ENCODE measurements around the gene LPCAT3. TPM values are rescaled to one million over a fixed set of nuclear protein-coding genes. Genes with fewer than 3 reads are reported as not detected.

Gene LPCAT3
- total and polyA plus RNA-seq, 8 donors: 15.0 to 116 (median 48.2) TPM

DNA sequence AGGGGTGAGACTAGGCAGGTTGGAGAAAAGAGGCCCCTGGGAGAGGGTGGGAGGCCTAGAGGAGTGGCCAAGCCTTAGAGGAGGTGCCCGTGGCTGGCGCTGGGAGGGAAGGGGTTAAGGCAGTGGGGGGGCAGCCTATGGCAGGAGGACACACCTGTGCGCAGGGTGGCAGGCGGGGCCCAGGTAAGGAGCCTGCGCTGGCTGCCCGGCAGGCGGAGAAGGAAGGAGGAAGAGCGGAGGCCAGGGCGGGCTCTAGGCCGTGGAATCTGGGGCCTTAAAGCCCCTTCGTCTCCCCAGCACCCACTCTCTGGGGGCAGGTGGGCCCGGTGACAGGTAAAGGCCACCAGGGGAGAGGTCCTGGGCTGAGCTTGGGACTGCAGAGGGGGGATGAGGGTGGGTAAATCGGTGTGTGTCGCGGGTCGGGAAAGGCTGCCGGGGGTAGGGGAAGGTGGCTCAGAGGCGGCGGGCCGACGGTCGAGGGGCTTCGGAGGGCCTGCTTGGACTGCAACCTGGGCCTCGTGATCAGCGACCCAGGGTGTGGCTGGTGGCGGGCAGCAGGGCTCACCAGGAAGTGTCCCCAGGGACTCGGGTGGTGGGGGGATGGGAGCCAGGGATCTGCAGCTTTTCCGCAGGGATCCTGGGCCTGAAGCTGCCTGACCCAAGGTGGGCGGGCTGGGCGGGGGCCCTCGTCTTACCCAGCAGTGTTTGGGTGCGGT, 55.1 kb downstream of the LPCAT3 start:
- Histone ChIP-seq H3K9me3 (no peaks in the 10 kb centered on the region), H3K4me3 (peak overlapping the region; percentile 47 to 68 (median 58)), H3K36me3 (peaks cover 30 to 42% (median 38%) of the 10 kb centered on the region in 4 donors), H3K27ac (peak overlapping the region; percentile 93 to 97 (median 96)), H3K27me3 (no peaks in the 10 kb centered on the region), H3K4me1 (peaks cover 64 to 89% (median 70%) of the 10 kb centered on the region in 4 donors)
- TF ChIP-seq, protein P1, sequence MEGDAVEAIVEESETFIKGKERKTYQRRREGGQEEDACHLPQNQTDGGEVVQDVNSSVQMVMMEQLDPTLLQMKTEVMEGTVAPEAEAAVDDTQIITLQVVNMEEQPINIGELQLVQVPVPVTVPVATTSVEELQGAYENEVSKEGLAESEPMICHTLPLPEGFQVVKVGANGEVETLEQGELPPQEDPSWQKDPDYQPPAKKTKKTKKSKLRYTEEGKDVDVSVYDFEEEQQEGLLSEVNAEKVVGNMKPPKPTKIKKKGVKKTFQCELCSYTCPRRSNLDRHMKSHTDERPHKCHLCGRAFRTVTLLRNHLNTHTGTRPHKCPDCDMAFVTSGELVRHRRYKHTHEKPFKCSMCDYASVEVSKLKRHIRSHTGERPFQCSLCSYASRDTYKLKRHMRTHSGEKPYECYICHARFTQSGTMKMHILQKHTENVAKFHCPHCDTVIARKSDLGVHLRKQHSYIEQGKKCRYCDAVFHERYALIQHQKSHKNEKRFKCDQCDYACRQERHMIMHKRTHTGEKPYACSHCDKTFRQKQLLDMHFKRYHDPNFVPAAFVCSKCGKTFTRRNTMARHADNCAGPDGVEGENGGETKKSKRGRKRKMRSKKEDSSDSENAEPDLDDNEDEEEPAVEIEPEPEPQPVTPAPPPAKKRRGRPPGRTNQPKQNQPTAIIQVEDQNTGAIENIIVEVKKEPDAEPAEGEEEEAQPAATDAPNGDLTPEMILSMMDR (IDR thresholded peaks at IDR 0.05): peak in 3 of 7 experiments; percentile 12 to 39 (median 25)
- TF ChIP-seq EP300 (IDR thresholded peaks at IDR 0.05): no peak
- peak in 2 of 3 donors; percentile 94 to 97 for TF ChIP-seq POLR2AphosphoS5 (IDR thresholded peaks at IDR 0.05)
- TF ChIP-seq POLR2A (IDR thresholded peaks at IDR 0.05): peak in 3 of 4 donors; percentile 52 to 99 (median 93)
- WGBS, 5 donors: 27 to 50% (median 33%) methylated on average over 24 to 32 of the region's 32 CpGs
- intact Hi-C loops (cut with DNase I; ENCODE audit: low total_unique reads): no loop called here
- DNase-seq: peak; percentile 95 to 97

- Histone ChIP-seq H3K4me3 (peak overlapping the region; percentile 47 to 68 (median 58)), H3K27me3 (no peaks in the 10 kb centered on the region), H3K9me3 (no peaks in the 10 kb centered on the region), H3K4me1 (peaks cover 65 to 89% (median 66%) of the 10 kb centered on the region in 4 donors), H3K36me3 (peaks cover 23 to 41% (median 36%) of the 10 kb centered on the region in 4 donors), H3K27ac (peak overlapping the region; percentile 93 to 97 (median 96))
- DNase-seq: peak; percentile 86 to 91
- WGBS, 5 donors: 22 to 53% (median 29%) methylated on average over 19 to 25 of the region's 25 CpGs
- intact Hi-C loops (cut with DNase I; ENCODE audit: low total_unique reads): no loop called here
- TF ChIP-seq POLR2A (IDR thresholded peaks at IDR 0.05) (peak in 1 of 4 donors; percentile 79), EP300 (IDR thresholded peaks at IDR 0.05) (no peak), POLR2AphosphoS5 (IDR thresholded peaks at IDR 0.05) (peak in 2 of 3 donors; percentile 94 to 95)
These were observed 55.8 kb downstream of the LPCAT3 start for GRCh38 chr12:6962285-6963015.

GRCh38 chr12:6961695-6962284, 56.5 kb downstream of the LPCAT3 start:
- Histone ChIP-seq H3K4me1 (peaks cover 60 to 89% (median 61%) of the 10 kb centered on the region in 4 donors), H3K9me3 (no peaks in the 10 kb centered on the region), H3K36me3 (peaks cover 16 to 41% (median 33%) of the 10 kb centered on the region in 4 donors), H3K27ac (peak overlapping the region; percentile 93 to 97 (median 96)), H3K4me3 (peak overlapping the region; percentile 47 to 68 (median 58)), H3K27me3 (no peaks in the 10 kb centered on the region)
- intact Hi-C loops (cut with DNase I; ENCODE audit: low total_unique reads): no loop called here
- WGBS, 5 donors: 3 to 7% (median 4%) methylated on average over 16 of the region's 16 CpGs
- peak; percentile 75 to 90 for DNase-seq
- TF ChIP-seq POLR2A (IDR thresholded peaks at IDR 0.05) (no peak), POLR2AphosphoS5 (IDR thresholded peaks at IDR 0.05) (peak in 1 of 3 donors; percentile 37)
- TF ChIP-seq, protein P1 (IDR thresholded peaks at IDR 0.05): peak in 4 of 7 experiments; percentile 30 to 45 (median 34)

DNA sequence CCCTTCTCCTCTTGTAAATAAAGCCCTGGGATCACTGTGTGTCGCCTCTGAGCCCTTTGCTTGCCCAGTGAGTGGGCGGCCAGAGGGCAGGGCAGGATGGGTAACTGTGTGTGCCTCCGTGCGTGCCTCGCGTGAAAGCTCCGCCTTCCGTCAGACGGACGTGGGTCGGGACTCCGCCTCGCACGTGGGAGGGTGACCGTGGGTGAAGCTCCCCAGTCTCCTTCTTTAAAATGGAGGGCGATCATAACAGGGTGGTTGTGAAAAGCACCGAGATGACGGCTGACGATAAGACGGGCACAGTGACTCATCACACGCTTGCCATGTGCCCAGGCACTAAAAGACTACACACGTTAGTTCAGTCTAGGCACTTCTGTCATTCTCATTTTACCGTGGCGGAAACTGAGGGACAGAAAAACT, 57.0 kb downstream of the LPCAT3 start:
- Histone ChIP-seq H3K36me3 (peaks cover 11 to 39% (median 33%) of the 10 kb centered on the region in 4 donors), H3K27me3 (no peaks in the 10 kb centered on the region), H3K27ac (peak overlapping the region; percentile 93 to 97 (median 96)), H3K4me3 (peak overlapping the region; percentile 47 to 68 (median 58)), H3K4me1 (peaks cover 56 to 90% (median 60%) of the 10 kb centered on the region in 4 donors), H3K9me3 (no peaks in the 10 kb centered on the region)
- 16 to 36% (median 20%) methylated on average over 23 to 24 of the region's 24 CpGs for WGBS, 5 donors
- DNase-seq: peak; percentile 76 to 79
- intact Hi-C loops (cut with DNase I; ENCODE audit: low total_unique reads): no loop called here
- TF ChIP-seq EP300 (IDR thresholded peaks at IDR 0.05) (no peak), POLR2AphosphoS5 (IDR thresholded peaks at IDR 0.05) (peak in 2 of 3 donors; percentile 14 to 84)

Measured in stomach (tissue), 9 donors.